GM23338 (cell line): ENCODE measurements around the gene SYNDIG1. TPM values are rescaled to one million over a fixed set of nuclear protein-coding genes. Genes with fewer than 3 reads are reported as not detected.

ENCODE experiments used
- ATAC-seq: fragments of 200-7000 bp; cut with Tn5 transposase; 3 replicates; pipeline ENCODE4 v1.9.1; 2020
- DNase-seq: peaks from one replicate; pipeline ENCODE4 v3.0.0-alpha.2; 2015; ENCODE audit warnings: low spot score
- H2AFZ ChIP-seq: fragments of 200-600 bp; sonication (generic); 2 replicates; pipeline ENCODE4 v1.8.0; 2016; ENCODE audit warnings: antibody characterized with exemption, mild to moderate bottlenecking, moderate library complexity
- H3F3A ChIP-seq: fragments of 200-600 bp; sonication (generic); replicated peaks from 2 replicates; pipeline ENCODE4 v1.8.0; 2017; ENCODE audit warnings: antibody characterized with exemption, mixed run types, low read depth
- H3K27ac ChIP-seq: fragments of 200-600 bp; sonication (generic); 2 replicates; pipeline ENCODE4 v1.6.1; 2016; ENCODE audit warnings: low read depth
- H3K27me3 ChIP-seq: fragments of 200-600 bp; sonication (generic); 2 replicates; pipeline ENCODE4 v1.8.0; 2016; ENCODE audit warnings: mild to moderate bottlenecking, mixed run types, moderate library complexity; ENCODE audit not compliant: insufficient read depth
- H3K36me3 ChIP-seq: fragments of 200-600 bp; sonication (generic); 2 replicates; pipeline ENCODE4 v1.8.0; 2016; ENCODE audit warnings: mild to moderate bottlenecking; ENCODE audit not compliant: insufficient read depth
- H3K4me1 ChIP-seq: fragments of 200-600 bp; sonication (generic); 2 replicates; pipeline ENCODE4 v1.8.0; 2016; ENCODE audit warnings: mild to moderate bottlenecking, moderate library complexity; ENCODE audit not compliant: insufficient read depth
- H3K4me2 ChIP-seq: fragments of 200-600 bp; sonication (generic); 2 replicates; pipeline ENCODE4 v1.7.1; 2017; ENCODE audit warnings: mixed run types
- H3K4me3 ChIP-seq: fragments of 200-600 bp; sonication (generic); 2 replicates; pipeline ENCODE4 v1.6.1; 2016; ENCODE audit warnings: mixed run types
- H3K79me2 ChIP-seq: fragments of 200-600 bp; sonication (generic); replicated peaks from 2 replicates; pipeline ENCODE4 v1.8.0; 2017; ENCODE audit warnings: mild to moderate bottlenecking; ENCODE audit not compliant: insufficient read depth
- H3K9me2 ChIP-seq: fragments of 200-600 bp; sonication (generic); 2 replicates; pipeline ENCODE4 v1.8.0; 2017; ENCODE audit not compliant: insufficient read depth
- H4K20me1 ChIP-seq: fragments of 200-600 bp; sonication (generic); replicated peaks from 2 replicates; pipeline ENCODE4 v1.8.0; 2017; ENCODE audit warnings: mild to moderate bottlenecking; ENCODE audit not compliant: insufficient read depth
- H3K27ac Mint-ChIP-seq: 2 replicates; pipeline ENCODE4 v1.8.0; 2020; ENCODE audit warnings: inconsistent platforms, mild to moderate bottlenecking, moderate library complexity, mixed read lengths
- H3K27me3 Mint-ChIP-seq: 3 replicates; pipeline ENCODE4 v1.8.0; 2022; ENCODE audit warnings: low read depth, mild to moderate bottlenecking, moderate library complexity, mixed read lengths, inconsistent platforms; ENCODE audit not compliant: insufficient read depth, poor library complexity
- H3K36me3 Mint-ChIP-seq: 3 replicates; pipeline ENCODE4 v1.8.0; 2021; ENCODE audit warnings: low read depth, mild to moderate bottlenecking, inconsistent platforms, moderate library complexity, mixed read lengths
- H3K4me1 Mint-ChIP-seq: 3 replicates; pipeline ENCODE4 v1.8.0; 2020; ENCODE audit warnings: mild to moderate bottlenecking, inconsistent platforms, mixed read lengths
- H3K4me3 Mint-ChIP-seq: 3 replicates; pipeline ENCODE4 v1.8.0; 2021; ENCODE audit warnings: moderate library complexity, mild to moderate bottlenecking, inconsistent platforms, mixed read lengths
- H3K9me3 Mint-ChIP-seq: 3 replicates; pipeline ENCODE4 v1.8.0; 2020; ENCODE audit warnings: moderate library complexity, mild to moderate bottlenecking, inconsistent platforms, mixed read lengths
- CREB1 ChIP-seq: fragments of 250-450 bp; sonication (Bioruptor Pico); IDR thresholded peaks from 2 replicates; pipeline ENCODE4 v1.5.0; 2020; ENCODE audit warnings: low read depth, mild to moderate bottlenecking, moderate library complexity
- CTCF ChIP-seq, 2 experiments: fragments of 200-600 bp in 1 of 2; sonication (generic) in 1 of 2; conservative IDR thresholded peaks; 2 replicates each; pipeline versions ENCODE4 v1.5.1 to v1.6.1; 2016 to 2017; ENCODE audit warnings: antibody characterized with exemption in 2 of 2, low read depth in 2 of 2, mild to moderate bottlenecking in 2 of 2, moderate library complexity in 1 of 2
- EZH2 ChIP-seq: fragments of 200-600 bp; sonication (generic); IDR thresholded peaks from one replicate; pipeline ENCODE4 v1.8.0; 2017; ENCODE audit warnings: antibody characterized with exemption, mild to moderate bottlenecking, low read depth; ENCODE audit not compliant: unreplicated experiment
- EZH2phosphoT487 ChIP-seq: fragments of 200-600 bp; sonication (generic); IDR thresholded peaks from one replicate; pipeline ENCODE4 v1.8.1; 2018; ENCODE audit warnings: antibody characterized with exemption; ENCODE audit not compliant: unreplicated experiment
- JUNB ChIP-seq: IDR thresholded peaks from one replicate; pipeline ENCODE4 v1.6.1; 2016; ENCODE audit warnings: antibody characterized with exemption; ENCODE audit not compliant: unreplicated experiment
- NANOG ChIP-seq: IDR thresholded peaks from 2 replicates; pipeline ENCODE4 v1.6.1; 2016; ENCODE audit warnings: antibody characterized with exemption, borderline replicate concordance
- POLR2AphosphoS5 ChIP-seq: IDR thresholded peaks from 2 replicates; pipeline ENCODE4 v1.6.1; 2016; ENCODE audit warnings: antibody characterized with exemption, low read depth
- STAT1 ChIP-seq: IDR thresholded peaks from one replicate; pipeline ENCODE4 v1.6.1; 2016; ENCODE audit warnings: antibody characterized with exemption; ENCODE audit not compliant: unreplicated experiment
- ZNF114 ChIP-seq: fragments of 250-450 bp; sonication (Bioruptor Pico); IDR thresholded peaks from 2 replicates; pipeline ENCODE4 v1.5.0; 2020; ENCODE audit warnings: mild to moderate bottlenecking, moderate library complexity
- ZNF331 ChIP-seq: fragments of 250-450 bp; sonication (Bioruptor Pico); IDR thresholded peaks from 2 replicates; pipeline ENCODE4 v1.5.0; 2020; ENCODE audit warnings: low read depth, mild to moderate bottlenecking, moderate library complexity
- ZNF462 ChIP-seq: fragments of 250-450 bp; sonication (Bioruptor Pico); IDR thresholded peaks from 2 replicates; pipeline ENCODE4 v1.5.0; 2020; ENCODE audit warnings: mild to moderate bottlenecking, moderate library complexity
- polyA plus RNA-seq: library from polyadenylated mRNA; unstranded; fragments of >200 nt; fragmentation: Nextera tagmentation; extraction: Ambion mirVana; gene quantifications from 2 replicates; pipeline ENCODE4 v1.2.1, GENCODE V29; 2016
- total RNA-seq: library from RNA; depleted of rRNA; stranded (reverse); fragments of >200 nt; shearing (Covaris generic); gene quantifications from 2 replicates; pipeline ENCODE4 v1.2.3, GENCODE V29; 2014

The SYNDIG1 gene
- total and polyA plus RNA-seq, 2 experiments from 2014 or later = 2.8 to 4.8 TPM

GRCh38 chr20:24481173-24481572 lies 11.7 kb downstream of the SYNDIG1 start:
- H3K4me3 ChIP-seq = no peak overlapping the region
- Mint-ChIP-seq H3K4me1 (peaks cover 37% of the 10 kb centered on the region), H3K9me3 (no peaks in the 10 kb centered on the region), H3K27ac (no peak overlapping the region), H3K36me3 (0 out of 3 replicates have a peak, but pooled peaks cover 6% of the 10 kb centered on the region), H3K4me3 (no peak overlapping the region), H3K27me3 (peaks cover 11% of the 10 kb centered on the region)
- H3K36me3 ChIP-seq = no peaks in the 10 kb centered on the region
- H3K9me2 ChIP-seq = no peaks in the 10 kb centered on the region
- DNase-seq (no peak), ATAC-seq (no peak)
- H4K20me1 ChIP-seq = 0 out of 2 replicates have a peak, but pooled peaks cover 6% of the 10 kb centered on the region
- H3K27ac ChIP-seq = no peak overlapping the region
- no peak for TF ChIP-seq POLR2AphosphoS5
- no peak overlapping the region for H2AFZ ChIP-seq
- no peaks in the 10 kb centered on the region for H3K27me3 ChIP-seq
- no peak overlapping the region for H3K4me2 ChIP-seq
- no peaks in the 10 kb centered on the region for H3F3A ChIP-seq
- peaks cover 54% of the 10 kb centered on the region for H3K79me2 ChIP-seq
- H3K4me1 ChIP-seq = peaks cover 9% of the 10 kb centered on the region; the same call in 1 of the 2 replicates

- Mint-ChIP-seq H3K4me1 (peaks cover 34% of the 10 kb centered on the region), H3K36me3 (peaks cover 9% of the 10 kb centered on the region; the same call in 1 of the 3 replicates), H3K4me3 (no peak overlapping the region), H3K27ac (no peak overlapping the region), H3K9me3 (no peaks in the 10 kb centered on the region), H3K27me3 (peaks cover 7% of the 10 kb centered on the region)
- Histone ChIP-seq H3K4me1 (peaks cover 6% of the 10 kb centered on the region; the same call in 1 of the 2 replicates), H4K20me1 (0 out of 2 replicates have a peak, but pooled peaks cover 4% of the 10 kb centered on the region), H3K9me2 (no peaks in the 10 kb centered on the region), H2AFZ (no peak overlapping the region), H3K36me3 (no peaks in the 10 kb centered on the region), H3F3A (no peaks in the 10 kb centered on the region), H3K4me3 (no peak overlapping the region), H3K4me2 (no peak overlapping the region), H3K27ac (no peak overlapping the region), H3K27me3 (no peaks in the 10 kb centered on the region), H3K79me2 (peaks cover 43% of the 10 kb centered on the region)
- ATAC-seq = no peak
- DNase-seq = no peak
- TF ChIP-seq ZNF462 (CRISPR knock-in tag) (no peak), ZNF114 (no peak), CREB1 (CRISPR knock-in tag) (no peak), NANOG (no peak), EZH2phosphoT487 (no peak), JUNB (no peak), CTCF (conservative IDR thresholded peaks at IDR 0.05; ENCODE audit: low read depth in 2 of 2) (no peak), STAT1 (no peak), POLR2AphosphoS5 (no peak), ZNF331 (no peak), EZH2 (no peak)
Measured at GRCh38 chr20:24483435-24484080, 14.1 kb downstream of the SYNDIG1 start.
